Germinal center (tissue), 1 donor: ENCODE data around the gene CHST15.
"Not testable (repeated sequence)": the region's sequence is repeated elsewhere in the genome, so short reads cannot be mapped to it uniquely, and the experiment has no call there.

Experiments used
- DNase-seq: peaks from one replicate; pipeline ENCODE4 v3.0.0; 2012; ENCODE audit warnings: mixed read lengths, low spot score

Gene CHST15

DNA sequence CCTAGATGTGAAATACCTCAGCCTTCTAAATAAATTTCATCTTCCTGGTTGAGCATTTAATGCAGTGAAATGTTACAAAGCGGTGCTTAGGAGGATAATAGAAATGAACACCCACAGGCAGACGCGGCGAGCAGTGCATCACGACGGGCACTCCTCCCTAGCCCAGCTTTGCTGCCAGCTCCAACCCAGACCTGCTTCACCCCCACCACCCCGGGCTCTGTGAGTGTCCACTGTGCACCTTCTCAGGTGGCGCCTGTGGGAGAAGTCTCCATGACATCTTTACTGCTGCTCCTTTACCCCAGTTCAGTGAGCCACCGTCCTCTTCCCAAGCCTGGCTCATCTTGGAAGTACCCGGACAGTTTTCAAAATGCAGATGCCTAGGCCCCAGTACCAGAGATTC is 5.2 kb upstream of the CHST15 start:
- no peak for DNase-seq

DNA sequence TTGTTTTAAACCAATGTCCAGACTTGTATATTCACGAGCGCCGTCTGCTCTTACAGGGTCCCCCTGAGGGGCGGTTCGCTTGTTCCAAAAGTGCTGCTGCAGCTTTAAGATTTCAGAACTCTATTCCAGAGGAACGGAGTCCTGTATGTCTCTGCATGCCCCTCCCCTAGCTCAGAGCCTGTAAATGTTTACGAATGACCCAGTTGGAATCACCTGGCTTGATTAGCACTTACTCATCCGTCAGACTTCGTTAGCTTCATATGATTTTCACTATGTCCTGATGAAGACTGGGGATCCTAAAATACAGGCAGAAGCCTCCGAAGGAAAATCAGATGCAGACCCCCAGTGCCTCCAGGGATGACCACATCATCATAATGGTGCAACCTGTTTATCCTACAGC is 4.5 kb upstream of the CHST15 start:
- no peak for DNase-seq

- no peak for DNase-seq
These were observed 3.1 kb upstream of the CHST15 start for GRCh38 chr10:124096494-124096893.

GRCh38 chr10:124095801-124096200 is 2.4 kb upstream of the CHST15 start:
- not testable (repeated sequence) for DNase-seq

- DNase-seq: no peak
These were observed 1.7 kb upstream of the CHST15 start for GRCh38 chr10:124095096-124095495.

DNA sequence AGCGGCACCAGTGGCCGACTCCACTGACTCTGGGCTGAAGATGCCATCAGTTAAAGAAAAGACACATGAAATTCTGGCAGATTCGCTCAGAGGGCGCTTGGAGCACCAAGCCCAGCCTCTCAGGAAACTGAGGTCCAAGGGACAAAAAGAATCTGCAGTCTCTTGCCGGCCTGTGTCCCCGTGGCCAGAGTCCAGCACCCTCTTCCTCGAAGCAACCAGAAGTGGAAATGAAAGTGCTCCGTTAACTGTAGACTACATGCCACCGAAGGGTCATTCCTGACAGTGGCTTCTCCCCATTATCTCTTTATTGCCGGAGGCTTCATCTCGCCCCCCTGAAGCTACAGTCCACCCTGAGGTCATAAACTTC is 1.0 kb upstream of the CHST15 start:
- no peak for DNase-seq

GRCh38 chr10:124093774-124094418 is 498 bp upstream of the CHST15 start:
- not testable (repeated sequence) for DNase-seq

- DNase-seq: peak; percentile 85
These were observed 1.0 kb downstream of the CHST15 start for GRCh38 chr10:124092250-124092859.

DNA sequence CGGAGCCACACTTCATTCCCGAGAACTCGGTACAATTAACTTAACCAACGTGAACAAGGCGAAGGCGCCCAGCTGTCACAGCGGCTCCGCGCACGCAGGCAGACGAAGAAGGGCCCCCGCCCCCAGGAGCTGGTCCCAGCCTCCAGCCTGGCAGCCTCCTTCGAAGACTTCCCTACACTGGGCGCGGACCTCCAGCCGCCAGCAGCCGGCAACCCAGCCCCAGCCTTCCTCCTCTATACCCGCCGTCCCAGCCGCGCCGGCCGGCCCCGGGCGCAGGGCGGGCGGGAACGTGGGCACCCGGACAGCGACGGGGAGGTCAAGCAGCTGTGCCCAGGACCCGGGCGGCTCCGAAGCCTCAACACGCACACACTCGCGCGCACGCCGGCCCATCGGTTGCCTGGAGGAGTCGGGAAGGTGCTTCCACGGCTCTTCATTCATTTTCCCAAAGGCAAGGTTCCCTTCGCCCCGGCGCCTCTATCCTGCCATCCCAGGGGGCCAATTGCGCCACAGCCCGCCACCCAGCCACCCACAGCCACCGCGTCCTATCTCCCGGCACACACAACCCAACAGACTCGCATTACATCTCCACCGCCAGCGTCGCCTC is 1.6 kb downstream of the CHST15 start:
- DNase-seq: peak; percentile 49

GRCh38 chr10:124090601-124091209 is 2.7 kb downstream of the CHST15 start:
- no peak for DNase-seq

DNA sequence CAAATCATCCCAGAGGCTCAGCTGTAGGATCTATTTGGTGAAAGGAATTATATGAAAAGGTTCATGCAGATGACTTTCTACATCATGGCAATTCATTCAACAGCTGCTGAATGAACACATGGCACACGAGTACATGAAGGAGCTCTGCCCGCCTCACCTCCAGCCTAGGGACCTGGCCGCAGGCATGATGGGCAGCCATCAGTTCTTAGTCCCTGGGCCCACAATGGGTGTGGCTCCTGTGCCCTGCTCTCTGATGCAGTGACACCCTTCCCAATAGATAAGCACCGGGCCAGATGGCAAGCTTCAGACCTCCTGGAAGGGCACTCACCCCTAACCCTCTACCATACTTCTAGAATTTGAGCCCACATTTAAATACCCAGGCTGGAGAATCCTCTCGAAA is 3.5 kb downstream of the CHST15 start:
- no peak for DNase-seq

GRCh38 chr10:124088915-124089314 is 4.5 kb downstream of the CHST15 start:
- no peak for DNase-seq

GRCh38 chr10:124087672-124088634 is 5.4 kb downstream of the CHST15 start:
- no peak for DNase-seq

- no peak for DNase-seq
These were observed 6.4 kb downstream of the CHST15 start for GRCh38 chr10:124086787-124087671.

- no peak for DNase-seq
These were observed 7.2 kb downstream of the CHST15 start for GRCh38 chr10:124086097-124086710.

- no peak for DNase-seq
These were observed 7.7 kb downstream of the CHST15 start for GRCh38 chr10:124085680-124086079.

DNA sequence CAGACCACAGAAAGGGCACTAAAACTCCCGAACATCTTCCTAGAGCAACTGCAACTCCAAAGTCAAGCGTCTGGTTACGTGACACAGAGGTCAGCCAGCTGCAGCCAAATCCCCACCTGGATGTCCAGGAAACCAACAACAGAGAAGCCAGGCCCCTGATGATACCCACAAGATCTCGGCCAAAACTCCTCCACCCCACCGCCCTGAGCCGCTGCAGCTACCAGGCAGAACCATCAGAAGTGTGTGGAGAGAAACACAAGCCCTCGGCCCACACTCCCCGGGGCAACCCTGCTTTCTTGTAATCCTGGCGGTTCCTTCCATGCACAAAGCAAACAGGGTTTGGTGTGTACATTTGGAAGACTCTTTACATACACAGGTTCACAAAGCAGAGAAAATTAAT is 8.7 kb downstream of the CHST15 start:
- no peak for DNase-seq

DNA sequence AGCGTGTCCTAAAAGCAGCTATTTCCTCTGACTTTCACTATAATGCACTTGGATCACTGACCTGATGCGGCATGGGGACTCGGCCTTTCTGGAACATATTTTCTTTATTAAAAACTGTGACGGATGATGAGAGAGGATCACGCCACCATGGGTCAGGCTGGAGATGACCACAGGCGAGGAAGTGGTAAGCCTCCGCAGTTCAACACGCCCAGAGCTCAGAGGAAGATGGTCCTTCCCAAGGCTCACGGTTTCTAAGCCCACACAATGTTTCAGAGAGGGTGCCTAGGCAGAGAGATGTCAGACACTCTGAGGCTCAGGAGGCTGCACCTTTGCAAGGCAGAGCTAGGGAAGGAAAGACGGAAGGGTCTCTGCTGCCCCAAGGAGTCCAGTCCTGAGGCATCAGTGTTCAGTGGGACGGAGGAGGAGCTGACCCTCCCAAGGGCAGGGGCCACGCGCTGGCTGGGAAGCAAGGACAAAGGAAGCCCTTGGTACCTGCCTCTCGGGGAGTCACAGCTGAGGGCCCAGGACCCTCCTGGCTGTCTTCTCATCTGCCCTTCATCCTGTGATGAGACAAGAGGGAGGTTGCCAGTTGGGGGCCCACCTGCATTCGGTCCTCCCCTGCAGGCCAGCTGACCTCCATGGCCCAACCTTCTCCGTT is 9.5 kb downstream of the CHST15 start:
- DNase-seq: no peak

- DNase-seq: no peak
These were observed 10.2 kb downstream of the CHST15 start for GRCh38 chr10:124083047-124083739.
